GM13976 (cell line): ENCODE results near the gene NCBP3.

Experiments
- DNase-seq: peaks from one replicate; pipeline ENCODE4 v3.0.0; 2012; ENCODE audit warnings: low spot score
- CTCF ChIP-seq: IDR thresholded peaks from 2 replicates; pipeline ENCODE4 v1.5.1; 2012; ENCODE audit warnings: borderline replicate concordance, mild to moderate bottlenecking; ENCODE audit not compliant: insufficient read depth; ENCODE audit errors: extremely low read depth, missing control alignments, control extremely low read depth
- in situ Hi-C: fragments of 300-500 bp; cut with MboI; formaldehyde crosslinking; loops from one replicate; pipeline ENCODE4 v1.12.0; 2022; ENCODE audit warnings: low sequenced_read_pairs, mixed read lengths, inconsistent platforms; ENCODE audit not compliant: unreplicated experiment

Gene NCBP3

GRCh38 chr17:3801347-3801746 lies 44.7 kb downstream of the NCBP3 start:
- TF ChIP-seq CTCF = no peak
- DNase-seq = no peak
- in situ Hi-C loops = no loop called here

- no peak for DNase-seq
- in situ Hi-C loops = no loop called here
- TF ChIP-seq CTCF = no peak
Observed at GRCh38 chr17:3800362-3801271, 45.4 kb downstream of the NCBP3 start, which contains the start of gene ITGAE. Gene ITGAE, minus strand, starts transcription at chr17:3801188. Its CDS starts 44 bp downstream, at chr17:3801144.

DNA sequence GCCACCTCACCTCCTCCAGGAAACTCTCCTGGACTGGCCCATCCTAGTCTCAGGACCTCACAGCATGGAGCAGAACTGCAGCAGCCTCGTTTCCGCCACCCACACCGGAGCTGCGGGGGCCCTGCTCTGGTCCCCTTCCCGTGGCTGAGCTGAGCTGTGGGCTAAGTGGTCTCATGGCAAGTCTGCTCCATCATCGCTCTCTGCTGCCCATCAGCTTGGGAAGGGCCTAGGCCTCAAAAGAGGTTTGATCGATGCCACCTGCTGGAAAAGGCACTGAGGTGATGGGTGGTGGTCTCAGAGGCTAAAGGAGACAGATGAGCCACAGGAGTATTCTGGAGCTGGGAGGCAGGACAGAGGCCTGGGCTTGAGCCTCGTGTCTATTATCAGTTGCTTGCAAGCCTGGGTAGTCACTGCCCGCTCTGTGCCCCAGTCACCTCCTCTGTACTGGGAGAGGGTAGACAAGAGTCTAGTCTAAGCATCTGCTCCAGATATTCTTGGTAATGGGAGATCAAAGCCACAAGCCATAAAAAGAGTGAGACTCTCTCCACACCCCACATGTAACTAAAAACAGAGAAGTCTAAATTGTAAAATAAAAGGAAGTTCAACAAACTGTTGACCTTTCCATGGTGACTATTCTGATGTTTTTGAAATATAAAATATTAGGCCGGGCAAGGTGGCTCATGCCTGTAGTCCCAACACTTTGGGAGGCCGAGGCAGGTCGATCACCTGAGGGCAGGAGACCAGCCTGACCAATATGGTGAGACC lies 46.7 kb downstream of the NCBP3 start:
- DNase-seq = no peak
- in situ Hi-C loops = no loop called here
- TF ChIP-seq CTCF = no peak

- peak; percentile 61 for DNase-seq
- in situ Hi-C loops = no loop called here
Observed at GRCh38 chr17:3798273-3799180, 47.5 kb downstream of the NCBP3 start.

DNA sequence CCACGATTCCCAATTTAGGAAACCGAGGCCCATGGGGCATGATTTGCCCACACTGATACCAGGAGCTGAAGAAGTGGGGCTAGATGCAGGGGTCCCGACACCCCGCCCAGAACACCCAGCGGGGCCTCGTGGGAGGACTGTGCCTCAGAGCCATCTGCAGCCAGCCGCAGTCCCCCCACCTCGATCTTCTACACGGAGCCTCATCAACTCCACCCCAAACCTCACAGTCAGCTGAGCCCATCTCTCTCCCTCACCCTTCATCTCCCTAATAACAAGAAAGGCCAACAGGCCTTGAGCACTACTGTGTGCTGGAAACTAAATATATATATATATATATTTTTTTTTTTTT lies 49.2 kb downstream of the NCBP3 start:
- peak; percentile 82 for DNase-seq
- in situ Hi-C loops = no loop called here
- no peak for TF ChIP-seq CTCF

More at GRCh38 chr17:3798273-3799180, 47.5 kb downstream of the NCBP3 start:
- no peak for TF ChIP-seq CTCF
